ENCODE measurements around the gene ZNF92. TPM values are rescaled to one million over a fixed set of nuclear protein-coding genes. Genes with fewer than 3 reads are reported as not detected.

ZNF92 gene
- total and polyA plus RNA-seq, 12 donors: 1.8 to 4.2 (median 3.5) TPM

DNA sequence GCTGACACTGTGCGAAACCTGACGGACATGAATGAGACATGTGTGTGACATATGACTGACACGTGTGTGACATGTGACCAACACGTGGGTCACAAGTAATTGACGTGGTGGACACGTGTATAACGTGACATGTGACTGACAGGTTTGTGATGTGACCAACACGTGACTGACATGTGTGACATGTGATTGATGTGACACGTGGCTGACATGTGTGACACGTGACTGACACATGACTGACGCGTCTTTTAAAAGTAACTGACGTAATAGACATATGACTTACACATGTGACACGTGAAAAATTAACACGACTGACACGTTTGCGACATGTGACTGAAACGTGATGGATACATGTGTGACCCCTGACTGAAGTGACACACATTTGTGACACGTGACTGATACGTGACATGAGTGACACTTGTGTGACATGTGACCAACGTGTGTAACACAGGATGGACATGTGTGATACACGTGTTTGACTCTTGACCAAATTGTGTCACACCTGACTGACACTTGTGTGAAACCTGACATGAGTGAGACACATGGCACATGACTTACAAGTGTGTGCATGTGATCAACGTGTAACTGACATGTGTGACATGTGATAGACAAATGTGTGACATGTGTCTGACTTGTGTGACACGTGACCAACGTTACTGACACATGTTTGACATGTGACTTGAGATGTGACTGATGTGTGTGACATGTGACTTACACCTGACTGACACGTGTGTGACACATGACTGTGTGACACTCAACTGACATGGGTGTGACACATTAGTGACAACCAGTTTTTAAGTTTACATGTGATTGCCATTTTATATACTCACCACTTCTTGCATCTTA lies 56.9 kb downstream of the ZNF92 start:
- no peak for DNase-seq
- H3K36me3 ChIP-seq: no peaks in the 10 kb centered on the region
- no peak overlapping the region for H3K4me3 ChIP-seq
- ATAC-seq: no peak
- no peak overlapping the region for H3K27ac ChIP-seq
- peaks cover 0 to 37% (median 4%) of the 10 kb centered on the region in 11 donors for H3K9me3 ChIP-seq
- intact Hi-C loops (cut with DNase I): no loop called here
- H3K4me1 ChIP-seq: no peaks in the 10 kb centered on the region
- TF ChIP-seq, protein P1, sequence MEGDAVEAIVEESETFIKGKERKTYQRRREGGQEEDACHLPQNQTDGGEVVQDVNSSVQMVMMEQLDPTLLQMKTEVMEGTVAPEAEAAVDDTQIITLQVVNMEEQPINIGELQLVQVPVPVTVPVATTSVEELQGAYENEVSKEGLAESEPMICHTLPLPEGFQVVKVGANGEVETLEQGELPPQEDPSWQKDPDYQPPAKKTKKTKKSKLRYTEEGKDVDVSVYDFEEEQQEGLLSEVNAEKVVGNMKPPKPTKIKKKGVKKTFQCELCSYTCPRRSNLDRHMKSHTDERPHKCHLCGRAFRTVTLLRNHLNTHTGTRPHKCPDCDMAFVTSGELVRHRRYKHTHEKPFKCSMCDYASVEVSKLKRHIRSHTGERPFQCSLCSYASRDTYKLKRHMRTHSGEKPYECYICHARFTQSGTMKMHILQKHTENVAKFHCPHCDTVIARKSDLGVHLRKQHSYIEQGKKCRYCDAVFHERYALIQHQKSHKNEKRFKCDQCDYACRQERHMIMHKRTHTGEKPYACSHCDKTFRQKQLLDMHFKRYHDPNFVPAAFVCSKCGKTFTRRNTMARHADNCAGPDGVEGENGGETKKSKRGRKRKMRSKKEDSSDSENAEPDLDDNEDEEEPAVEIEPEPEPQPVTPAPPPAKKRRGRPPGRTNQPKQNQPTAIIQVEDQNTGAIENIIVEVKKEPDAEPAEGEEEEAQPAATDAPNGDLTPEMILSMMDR (IDR thresholded peaks at IDR 0.05): no peak
- WGBS, 2 donors: 86 to 93% methylated on average over 26 of the region's 26 CpGs
- H3K27me3 ChIP-seq: no peaks in the 10 kb centered on the region

DNA sequence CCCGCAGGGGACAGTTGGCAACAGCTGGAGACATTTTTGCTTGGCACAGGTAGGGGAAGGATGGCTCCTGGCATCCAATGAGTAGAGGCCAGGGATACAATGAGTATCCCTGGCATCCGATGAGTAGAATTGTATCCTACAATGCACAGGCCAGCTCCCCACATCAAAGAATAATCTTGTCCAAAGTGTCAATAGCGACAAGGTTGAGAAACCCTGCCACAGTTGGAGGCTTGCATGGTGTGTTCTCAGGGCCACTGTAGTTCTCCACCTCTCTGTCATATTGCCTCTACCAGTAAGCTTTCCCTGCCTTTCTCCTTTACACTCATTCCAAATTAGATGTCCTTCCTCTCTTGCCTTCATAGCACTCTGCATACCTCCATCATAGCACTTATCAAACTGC lies 60.7 kb downstream of the ZNF92 start:
- WGBS, 2 donors: 76 to 81% methylated on average over 3 of the region's 3 CpGs
- no peak for ATAC-seq
- no peaks in the 10 kb centered on the region for H3K4me1 ChIP-seq
- H3K36me3 ChIP-seq: no peaks in the 10 kb centered on the region
- no peak for DNase-seq
- H3K4me3 ChIP-seq: no peak overlapping the region
- intact Hi-C loops (cut with DNase I): no loop called here
- H3K27me3 ChIP-seq: no peaks in the 10 kb centered on the region
- H3K9me3 ChIP-seq: peaks cover 0 to 20% (median 0%) of the 10 kb centered on the region in 11 donors
- no peak overlapping the region for H3K27ac ChIP-seq
- TF ChIP-seq, protein P1 (IDR thresholded peaks at IDR 0.05): no peak

DNA sequence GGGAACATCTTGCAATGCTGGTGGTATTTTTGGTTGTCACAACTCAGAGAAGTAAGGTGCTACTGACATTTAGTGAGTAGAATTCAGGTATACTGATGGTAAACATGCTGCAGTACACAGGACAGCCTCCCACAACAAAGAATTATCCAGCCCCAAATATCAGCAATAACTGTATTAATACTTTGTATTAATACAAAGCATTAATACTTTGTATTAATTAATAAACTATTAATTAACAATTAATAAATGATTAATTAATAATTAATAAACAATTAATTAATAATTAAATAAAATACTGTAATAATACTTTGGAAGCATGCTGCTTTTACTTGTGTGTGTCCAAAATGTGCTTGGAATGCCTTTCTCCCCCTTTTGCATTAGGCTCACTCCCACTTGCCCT lies 62.5 kb downstream of the ZNF92 start:
- intact Hi-C loops (cut with DNase I): no loop called here
- no peak for ATAC-seq
- DNase-seq: no peak

DNA sequence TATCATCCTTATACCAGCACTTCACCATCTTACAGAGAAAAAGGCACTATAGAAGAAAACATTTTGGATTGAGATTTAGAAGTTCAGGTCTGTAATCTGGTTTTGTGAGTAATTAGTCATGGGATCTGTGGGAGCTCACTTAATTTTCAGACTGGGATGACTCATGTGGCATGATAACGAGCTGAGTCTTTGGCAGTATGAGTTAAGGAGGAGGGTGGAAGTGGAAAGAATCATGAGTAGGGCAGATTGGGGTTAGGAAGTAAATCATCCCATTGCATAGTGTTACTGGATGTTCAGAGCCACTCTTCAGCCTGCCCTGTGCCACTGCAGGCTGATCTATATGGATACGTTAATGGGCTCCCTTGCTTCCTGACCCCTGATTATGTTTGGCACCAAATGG lies 64.9 kb downstream of the ZNF92 start:
- H3K27me3 ChIP-seq: no peaks in the 10 kb centered on the region
- H3K36me3 ChIP-seq: no peaks in the 10 kb centered on the region
- DNase-seq (no peak), ATAC-seq (peak in 2 of 8 donors; percentile 56 to 84)
- H3K27ac ChIP-seq: no peak overlapping the region
- H3K9me3 ChIP-seq: no peaks in the 10 kb centered on the region
- no peak overlapping the region for H3K4me3 ChIP-seq
- WGBS, 2 donors: 56% methylated on average over 2 of the region's 2 CpGs
- intact Hi-C loops (cut with DNase I): no loop called here
- TF ChIP-seq, protein P1 (IDR thresholded peaks at IDR 0.05): no peak
- peaks cover 0 to 7% (median 0%) of the 10 kb centered on the region in 9 donors for H3K4me1 ChIP-seq

More for the DNA sequence above, 62.5 kb downstream of the ZNF92 start:
- Histone ChIP-seq H3K9me3 (peaks cover 0 to 1% (median 0%) of the 10 kb centered on the region in 11 donors), H3K4me3 (no peak overlapping the region), H3K36me3 (no peaks in the 10 kb centered on the region), H3K27ac (no peak overlapping the region), H3K27me3 (no peaks in the 10 kb centered on the region), H3K4me1 (peaks cover 0 to 7% (median 0%) of the 10 kb centered on the region in 9 donors)
- TF ChIP-seq, protein P1 (IDR thresholded peaks at IDR 0.05): no peak
